OCI-LY3 (cell line): Measurements from ENCODE around the gene IRF5.

Experiments used
- EZH2phosphoT487 ChIP-seq: fragments of 200-600 bp; shearing (Covaris generic); IDR thresholded peaks from 2 replicates; pipeline ENCODE4 v1.6.1; 2018; ENCODE audit warnings: antibody characterized with exemption, mixed run types, low read depth
- TF ChIP-seq, protein P1 (sequence below): fragments of 200-600, 300-600 bp; sonication (generic); IDR thresholded peaks from 2 replicates; pipeline ENCODE4 v1.5.1; 2014; ENCODE audit warnings: antibody characterized with exemption, low read length, low read depth

DNA sequence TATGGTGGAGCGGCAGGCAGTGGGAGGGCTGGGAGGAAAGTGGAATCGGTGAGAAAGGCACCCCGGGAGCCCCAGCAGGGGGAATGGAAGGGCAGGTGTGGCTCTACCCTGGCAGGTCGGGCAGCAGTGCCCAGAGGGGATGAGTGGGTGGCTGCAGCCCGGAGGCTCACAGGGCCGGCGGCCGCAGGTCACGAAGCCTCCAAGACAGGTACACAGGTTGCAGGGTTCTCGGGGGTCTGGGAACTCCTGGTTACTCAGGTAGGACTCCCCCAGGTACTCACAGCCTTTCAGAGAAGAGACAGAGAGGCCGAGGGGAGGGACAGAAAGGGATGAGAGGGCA, 49.0 kb upstream of the IRF5 start:
- TF ChIP-seq, protein P1, sequence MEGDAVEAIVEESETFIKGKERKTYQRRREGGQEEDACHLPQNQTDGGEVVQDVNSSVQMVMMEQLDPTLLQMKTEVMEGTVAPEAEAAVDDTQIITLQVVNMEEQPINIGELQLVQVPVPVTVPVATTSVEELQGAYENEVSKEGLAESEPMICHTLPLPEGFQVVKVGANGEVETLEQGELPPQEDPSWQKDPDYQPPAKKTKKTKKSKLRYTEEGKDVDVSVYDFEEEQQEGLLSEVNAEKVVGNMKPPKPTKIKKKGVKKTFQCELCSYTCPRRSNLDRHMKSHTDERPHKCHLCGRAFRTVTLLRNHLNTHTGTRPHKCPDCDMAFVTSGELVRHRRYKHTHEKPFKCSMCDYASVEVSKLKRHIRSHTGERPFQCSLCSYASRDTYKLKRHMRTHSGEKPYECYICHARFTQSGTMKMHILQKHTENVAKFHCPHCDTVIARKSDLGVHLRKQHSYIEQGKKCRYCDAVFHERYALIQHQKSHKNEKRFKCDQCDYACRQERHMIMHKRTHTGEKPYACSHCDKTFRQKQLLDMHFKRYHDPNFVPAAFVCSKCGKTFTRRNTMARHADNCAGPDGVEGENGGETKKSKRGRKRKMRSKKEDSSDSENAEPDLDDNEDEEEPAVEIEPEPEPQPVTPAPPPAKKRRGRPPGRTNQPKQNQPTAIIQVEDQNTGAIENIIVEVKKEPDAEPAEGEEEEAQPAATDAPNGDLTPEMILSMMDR, result no peak
- no peak for TF ChIP-seq EZH2phosphoT487
